ENCODE results near the gene CCDC107.
A peak's percentile ranks its signal among the peaks of the same experiment; 100 is the strongest.

The CCDC107 gene

DNA sequence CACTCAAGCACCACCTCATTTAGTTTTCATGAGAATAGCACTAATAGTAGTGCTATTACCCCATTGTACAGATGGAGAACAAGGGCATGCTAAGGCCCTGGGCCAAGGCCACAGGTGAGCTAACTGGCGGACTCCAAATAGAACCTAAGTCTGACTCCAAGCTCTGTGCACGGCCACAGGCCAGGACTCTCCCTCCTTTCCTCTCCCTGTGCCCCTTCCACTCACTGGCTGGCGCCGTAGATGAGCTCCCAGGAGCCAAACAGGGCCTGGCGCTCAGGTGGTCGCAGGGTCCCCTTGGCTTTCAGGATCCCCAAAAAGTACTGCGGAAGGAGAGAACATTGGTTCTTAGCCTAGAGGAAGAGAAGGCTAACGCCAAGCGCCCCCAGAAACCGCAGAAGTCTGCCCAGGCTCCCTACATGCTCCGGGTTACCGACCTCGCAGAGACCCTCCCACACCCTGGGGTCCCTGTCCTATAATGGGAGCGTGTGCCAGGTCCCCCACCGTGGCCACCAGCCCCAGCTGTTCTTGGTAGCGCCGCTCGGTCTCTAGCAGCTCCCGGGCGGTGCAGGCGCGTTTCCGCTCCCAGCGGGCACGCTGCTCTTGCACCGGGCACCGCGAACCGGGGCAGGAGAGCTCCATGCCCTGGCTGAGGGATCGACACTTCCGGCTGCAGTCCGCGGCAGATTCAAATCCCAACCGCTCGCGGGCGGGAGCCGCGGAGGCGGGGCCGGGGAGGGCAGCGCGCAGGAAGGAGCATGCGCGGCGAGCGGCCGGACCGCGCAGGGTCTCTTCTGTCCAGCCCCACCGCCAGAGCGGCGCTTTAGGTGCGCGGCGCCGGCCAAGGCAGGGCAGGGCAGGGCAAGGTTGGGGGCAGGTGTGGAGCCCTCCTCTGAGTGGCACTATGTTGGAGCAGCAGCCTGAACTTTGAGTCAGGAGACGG, 6.7 kb downstream of the CCDC107 start, which contains the start of gene ARHGEF39:
TSS of gene ARHGEF39 (minus strand) at position 665 of the 940 bp plus-strand sequence. CDS start at position 639, 26 bp downstream.
- peak; percentile 80 for DNase-seq (ENCODE audit: low read depth)
- TF ChIP-seq, protein P1, sequence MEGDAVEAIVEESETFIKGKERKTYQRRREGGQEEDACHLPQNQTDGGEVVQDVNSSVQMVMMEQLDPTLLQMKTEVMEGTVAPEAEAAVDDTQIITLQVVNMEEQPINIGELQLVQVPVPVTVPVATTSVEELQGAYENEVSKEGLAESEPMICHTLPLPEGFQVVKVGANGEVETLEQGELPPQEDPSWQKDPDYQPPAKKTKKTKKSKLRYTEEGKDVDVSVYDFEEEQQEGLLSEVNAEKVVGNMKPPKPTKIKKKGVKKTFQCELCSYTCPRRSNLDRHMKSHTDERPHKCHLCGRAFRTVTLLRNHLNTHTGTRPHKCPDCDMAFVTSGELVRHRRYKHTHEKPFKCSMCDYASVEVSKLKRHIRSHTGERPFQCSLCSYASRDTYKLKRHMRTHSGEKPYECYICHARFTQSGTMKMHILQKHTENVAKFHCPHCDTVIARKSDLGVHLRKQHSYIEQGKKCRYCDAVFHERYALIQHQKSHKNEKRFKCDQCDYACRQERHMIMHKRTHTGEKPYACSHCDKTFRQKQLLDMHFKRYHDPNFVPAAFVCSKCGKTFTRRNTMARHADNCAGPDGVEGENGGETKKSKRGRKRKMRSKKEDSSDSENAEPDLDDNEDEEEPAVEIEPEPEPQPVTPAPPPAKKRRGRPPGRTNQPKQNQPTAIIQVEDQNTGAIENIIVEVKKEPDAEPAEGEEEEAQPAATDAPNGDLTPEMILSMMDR (IDR thresholded peaks at IDR 0.05; ENCODE audit: insufficient read depth, low read depth, low read length, missing control alignments) = no peak
- peak within 1 kb of the TSS; percentile 66 for H3K4me3 ChIP-seq (ENCODE audit: low read length)

DNA sequence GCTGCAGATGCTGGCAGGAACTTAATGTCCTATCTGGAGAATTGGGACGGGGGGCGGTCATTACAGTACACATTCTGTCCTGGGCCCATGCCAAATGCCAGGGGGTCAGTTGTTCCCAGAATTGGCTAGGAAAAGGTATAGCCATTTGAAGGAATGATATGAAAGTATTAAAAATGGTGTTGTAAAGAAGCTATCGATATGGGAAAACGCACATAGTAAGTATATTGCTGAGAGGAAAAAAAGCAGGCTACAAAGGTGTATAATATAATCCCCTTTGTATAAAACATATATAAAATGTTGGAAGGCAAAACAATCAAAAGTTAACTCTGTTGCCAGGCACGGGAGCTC, 7.4 kb downstream of the CCDC107 start:
- H3K4me3 ChIP-seq (ENCODE audit: low read length) = peak overlapping the region; percentile 66
- TF ChIP-seq, protein P1 (IDR thresholded peaks at IDR 0.05; ENCODE audit: insufficient read depth, low read depth, low read length, missing control alignments) = no peak

DNA sequence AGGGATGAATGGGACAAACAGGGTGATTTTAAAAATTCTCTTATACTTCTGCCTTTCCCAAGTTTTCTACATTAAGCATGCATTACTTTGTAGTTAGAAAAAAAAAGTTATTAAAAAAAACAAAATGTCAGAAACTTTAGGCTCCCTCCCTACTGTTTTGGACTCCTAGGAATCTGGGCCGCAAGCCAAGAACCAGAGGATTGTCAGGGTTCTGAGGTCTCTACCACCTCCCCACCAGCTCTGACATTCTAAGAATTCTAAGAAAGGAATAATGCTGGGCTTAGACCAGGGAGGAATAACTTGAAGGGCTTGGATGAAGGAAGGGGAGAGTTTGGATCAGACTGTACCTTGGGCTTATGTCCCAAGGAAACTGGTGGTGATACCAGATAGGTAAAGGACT, 8.0 kb downstream of the CCDC107 start:
- TF ChIP-seq, protein P1 (IDR thresholded peaks at IDR 0.05; ENCODE audit: insufficient read depth, low read depth, low read length, missing control alignments) = no peak
- no peak for DNase-seq (ENCODE audit: low read depth)
- H3K4me3 ChIP-seq (ENCODE audit: low read length) = no peak overlapping the region

More for the DNA sequence above, 7.4 kb downstream of the CCDC107 start:
- no peak for DNase-seq (ENCODE audit: low read depth)

DNA sequence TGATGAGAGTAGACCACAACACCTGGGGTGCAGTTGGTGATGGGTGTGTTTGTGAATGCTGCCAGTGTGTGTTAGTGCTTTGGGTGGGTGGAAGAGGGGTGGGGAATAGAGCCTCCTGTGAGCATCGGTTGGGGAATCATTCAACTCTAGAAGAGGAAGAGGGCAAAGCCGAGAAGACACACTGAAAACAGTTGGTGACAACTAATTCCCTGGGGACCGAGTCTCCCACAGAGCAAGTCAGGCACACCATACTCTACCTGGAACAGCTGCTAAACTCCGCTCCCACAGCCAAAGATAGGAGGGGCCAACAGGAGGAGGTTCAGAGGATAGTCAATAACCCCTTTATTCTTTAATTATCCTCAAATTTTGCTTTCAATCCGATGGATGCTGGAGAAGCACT, 8.5 kb downstream of the CCDC107 start:
- no peak for DNase-seq (ENCODE audit: low read depth)
- TF ChIP-seq, protein P1 (IDR thresholded peaks at IDR 0.05; ENCODE audit: insufficient read depth, low read depth, low read length, missing control alignments) = no peak
- no peak overlapping the region for H3K4me3 ChIP-seq (ENCODE audit: low read length)

DNA sequence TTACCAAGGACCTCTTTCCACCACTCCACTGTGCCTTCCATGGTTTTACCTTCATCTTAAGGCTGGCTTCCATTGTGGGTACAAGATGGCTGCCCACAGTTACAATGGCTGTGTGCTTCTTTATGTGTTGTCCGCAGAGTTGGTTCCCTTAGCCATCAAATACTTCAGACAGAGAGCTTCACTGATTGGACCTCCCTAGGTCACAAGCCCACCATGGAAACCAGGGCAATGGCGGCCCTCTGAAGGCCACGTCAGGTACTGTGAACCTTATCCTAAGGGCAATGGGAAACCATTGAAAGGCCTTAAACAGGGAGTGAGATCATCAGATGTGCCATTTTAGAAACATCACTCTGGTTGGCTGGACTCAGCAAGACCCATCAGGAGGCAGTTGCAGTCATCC, 9.8 kb downstream of the CCDC107 start:
- TF ChIP-seq, protein P1 (IDR thresholded peaks at IDR 0.05; ENCODE audit: insufficient read depth, low read depth, low read length, missing control alignments) = no peak
- H3K4me3 ChIP-seq (ENCODE audit: low read length) = no peak overlapping the region
- DNase-seq (ENCODE audit: low read depth) = no peak

DNA sequence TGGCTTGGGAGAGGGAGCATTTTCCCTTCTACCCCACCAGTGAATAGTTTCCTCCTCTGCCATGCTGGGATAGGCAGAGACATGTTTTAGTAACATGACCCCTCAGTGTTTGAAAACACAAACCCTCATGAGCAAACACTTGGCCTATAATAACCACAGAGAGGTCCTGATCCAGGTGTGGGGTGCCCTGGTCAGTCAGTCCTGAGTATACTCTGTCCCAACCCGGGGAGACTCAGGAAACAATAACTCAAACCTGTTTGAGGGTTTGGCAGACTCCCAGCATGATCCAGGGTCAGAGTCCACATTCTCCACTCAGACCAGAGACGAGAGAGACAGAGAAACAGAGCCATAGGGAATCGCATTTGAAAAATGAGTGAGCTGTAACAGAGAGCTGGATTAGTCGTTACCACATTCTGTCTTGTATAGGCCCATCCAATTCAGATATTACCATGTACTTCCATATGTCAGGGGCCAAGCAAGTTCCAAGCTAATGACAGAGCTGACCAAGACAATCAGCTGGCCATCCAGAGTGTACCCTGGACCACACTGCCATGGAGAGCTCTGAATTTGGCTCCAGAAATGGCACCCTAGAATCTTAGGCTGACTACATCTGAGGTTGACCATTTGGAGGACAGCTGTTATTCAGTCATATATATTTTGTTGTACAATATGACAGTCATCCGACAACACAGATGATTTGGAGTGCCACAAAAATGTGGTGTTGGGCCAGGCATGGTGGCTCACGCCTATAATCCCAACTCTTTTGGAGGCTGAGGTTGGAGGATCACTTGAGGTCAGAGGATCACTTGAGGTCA, 11.4 kb downstream of the CCDC107 start:
- TF ChIP-seq, protein P1 (IDR thresholded peaks at IDR 0.05; ENCODE audit: insufficient read depth, low read depth, low read length, missing control alignments) = no peak
- peak; percentile 64 for DNase-seq (ENCODE audit: low read depth)
- H3K4me3 ChIP-seq (ENCODE audit: low read length) = no peak overlapping the region
